GM12878 (cell line): ENCODE data around the gene MXI1. TPM values are rescaled to one million over a fixed set of nuclear protein-coding genes. Genes with fewer than 3 reads are reported as not detected.

Source experiments
- ATAC-seq: fragments of 200-7000 bp; cut with Tn5 transposase; 3 replicates; pipeline ENCODE4 v1.9.1; 2020; ENCODE audit warnings: mild to moderate bottlenecking, moderate library complexity
- BruUV-seq: library from RNA; stranded (reverse); fragments of 400-500 nt; replicated peaks from 2 replicates; lab custom pipeline; 2021; lab: Mats Ljungman, UMichigan
- CTCF ChIA-PET: fragments of 300-600 bp; sonication (Branson Sonifier 250); formaldehyde crosslinking; extraction: SDS; loops from one replicate; lab custom pipeline; 2021; ENCODE audit warnings: inconsistent platforms; lab: Yijun Ruan, JAX
- POLR2A ChIA-PET: fragments of 350-600 bp; formaldehyde crosslinking; extraction: SDS; loops from one replicate; lab custom pipeline; 2021; ENCODE audit warnings: inconsistent platforms; lab: Charles Lee
- RAD21 ChIA-PET: fragments of 300-600 bp; sonication (Branson Sonifier 250); formaldehyde crosslinking; loops from one replicate; lab custom pipeline; 2023; ENCODE audit warnings: antibody characterized with exemption; ENCODE audit not compliant: unreplicated experiment; lab: Charles Lee
- SMC1A ChIA-PET: fragments of 300-600 bp; sonication (Branson Sonifier 250); formaldehyde crosslinking; loops from one replicate; lab custom pipeline; 2023; ENCODE audit not compliant: unreplicated experiment, uncharacterized antibody; lab: Charles Lee
- DNase-seq: peaks from one replicate; pipeline ENCODE4 v3.0.0-alpha.2; 2011; ENCODE audit warnings: low read depth, low spot score
- FAIRE-seq: peaks from 3 replicates; lab custom pipeline; 2011; peaks lifted over from hg19 to GRCh38; lab: Jason Lieb, UNC
- H2AFZ ChIP-seq: 2 replicates; pipeline ENCODE4 v1.6.0; 2011; ENCODE audit warnings: low read depth, low read length, control low read depth; ENCODE audit not compliant: control insufficient read depth
- H3K27ac ChIP-seq: 2 replicates; pipeline ENCODE4 v1.5.1; 2011; ENCODE audit warnings: control low read depth; ENCODE audit not compliant: control insufficient read depth, insufficient read depth
- H3K27me3 ChIP-seq, 2 experiments: replicated peaks in 1 of 2; 2 replicates each; pipeline versions ENCODE4 v1.6.0 to v1.6.1; 2011; ENCODE audit warnings: low read length in 1 of 2; ENCODE audit not compliant: control insufficient read depth in 2 of 2, insufficient read depth in 2 of 2
- H3K36me3 ChIP-seq, 2 experiments: 2 replicates each; pipeline ENCODE4 v1.5.1; 2011; ENCODE audit warnings: low read length in 1 of 2; ENCODE audit not compliant: control insufficient read depth in 2 of 2, insufficient read depth in 2 of 2
- H3K4me1 ChIP-seq: 2 replicates; pipeline ENCODE4 v1.6.1; 2011; ENCODE audit warnings: mild to moderate bottlenecking, low read length, moderate library complexity, mixed read lengths; ENCODE audit not compliant: control insufficient read depth, insufficient read depth
- H3K4me2 ChIP-seq: 2 replicates; pipeline ENCODE4 v1.6.0; 2011; ENCODE audit warnings: control low read depth; ENCODE audit not compliant: control insufficient read depth, insufficient read depth
- H3K4me3 ChIP-seq: fragments of 200-600 bp; sonication (generic); 2 replicates; pipeline ENCODE4 v1.5.1; 2016
- H3K79me2 ChIP-seq: 2 replicates; pipeline ENCODE4 v1.6.0; 2011; ENCODE audit warnings: low read length; ENCODE audit not compliant: control insufficient read depth, insufficient read depth
- H3K9ac ChIP-seq: 2 replicates; pipeline ENCODE4 v1.8.0; 2011; ENCODE audit warnings: low read length, control low read depth, mixed read lengths; ENCODE audit not compliant: control insufficient read depth, insufficient read depth
- H3K9me3 ChIP-seq: replicated peaks from 3 replicates; pipeline ENCODE4 v1.5.1; 2011; ENCODE audit warnings: mild to moderate bottlenecking, low read length; ENCODE audit not compliant: control insufficient read depth, insufficient read depth
- H4K20me1 ChIP-seq: 2 replicates; pipeline ENCODE4 v1.6.0; 2011; ENCODE audit not compliant: control insufficient read depth, insufficient read depth
- ATF7 ChIP-seq: fragments of 450-650 bp; IDR thresholded peaks from 2 replicates; pipeline ENCODE4 v1.6.1; 2016; ENCODE audit warnings: low read depth, mild to moderate bottlenecking
- BHLHE40 ChIP-seq, 2 experiments: fragments of 450-650 bp in 1 of 2; IDR thresholded peaks; 2 replicates each; pipeline ENCODE4 v1.6.1; 2011 to 2017; ENCODE audit warnings: low read depth in 2 of 2, borderline replicate concordance in 1 of 2, improper control_type of control experiment in 1 of 2, low read length in 1 of 2, mild to moderate bottlenecking in 1 of 2
- BMI1 ChIP-seq: fragments of 450-650 bp; IDR thresholded peaks from 2 replicates; pipeline ENCODE4 v1.6.1; 2016; ENCODE audit warnings: mild to moderate bottlenecking, moderate library complexity, borderline replicate concordance
- CHD4 ChIP-seq: fragments of 200-600 bp; sonication (generic); IDR thresholded peaks from 2 replicates; pipeline ENCODE4 v1.6.1; 2016; ENCODE audit warnings: mild to moderate bottlenecking
- EP300 ChIP-seq, 2 experiments: fragments of 150-350 bp in 1 of 2; IDR thresholded peaks; 2 replicates each; pipeline ENCODE4 v1.6.1; 2011 to 2012; ENCODE audit warnings: low read depth in 2 of 2, low read length in 2 of 2, borderline replicate concordance in 1 of 2, improper control_type of control experiment in 1 of 2, inconsistent platforms in 1 of 2; ENCODE audit not compliant: control insufficient read depth in 1 of 2
- FOXK2 ChIP-seq: fragments of 450-650 bp; IDR thresholded peaks from 2 replicates; pipeline ENCODE4 v1.6.1; 2017; ENCODE audit warnings: mild to moderate bottlenecking, moderate library complexity
- IKZF2 ChIP-seq, 2 experiments: fragments of 450-650 bp; IDR thresholded peaks; 2 replicates each; pipeline ENCODE4 v1.6.1; 2017; ENCODE audit warnings: mild to moderate bottlenecking in 2 of 2, moderate library complexity in 2 of 2
- JUND ChIP-seq: IDR thresholded peaks from 2 replicates; pipeline ENCODE4 v1.6.1; 2012; ENCODE audit warnings: low read depth, mild to moderate bottlenecking, low read length, improper control_type of control experiment, moderate library complexity
- KAT2A ChIP-seq: conservative IDR thresholded peaks from 2 replicates; pipeline ENCODE4 v1.6.1; 2011; ENCODE audit warnings: low read depth, low read length; ENCODE audit not compliant: control insufficient read depth
- KLF5 ChIP-seq: fragments of 450-650 bp; IDR thresholded peaks from 2 replicates; pipeline ENCODE4 v1.6.1; 2014; ENCODE audit warnings: mild to moderate bottlenecking; ENCODE audit not compliant: partially characterized antibody
- LARP7 ChIP-seq: fragments of 450-650 bp; IDR thresholded peaks from 2 replicates; pipeline ENCODE4 v1.6.1; 2017; ENCODE audit warnings: mild to moderate bottlenecking
- MEF2B ChIP-seq: fragments of 450-650 bp; IDR thresholded peaks from 2 replicates; pipeline ENCODE4 v1.6.1; 2018; ENCODE audit warnings: mild to moderate bottlenecking, moderate library complexity; ENCODE audit not compliant: partially characterized antibody, poor library complexity, severe bottlenecking
- PAX5 ChIP-seq: IDR thresholded peaks from 2 replicates; pipeline ENCODE4 v1.6.1; 2011; ENCODE audit warnings: low read depth, low read length, borderline replicate concordance
- POLR2AphosphoS5 ChIP-seq: IDR thresholded peaks from 2 replicates; pipeline ENCODE4 v1.6.1; 2011; ENCODE audit warnings: mild to moderate bottlenecking, low read length, inconsistent platforms
- RELB ChIP-seq: fragments of 450-650 bp; IDR thresholded peaks from 2 replicates; pipeline ENCODE4 v1.6.1; 2017; ENCODE audit warnings: low read depth, mild to moderate bottlenecking, moderate library complexity
- SIN3A ChIP-seq: IDR thresholded peaks from 2 replicates; pipeline ENCODE4 v1.6.1; 2012; ENCODE audit warnings: low read depth, low read length, improper control_type of control experiment
- SMARCA5 ChIP-seq: fragments of 450-650 bp; IDR thresholded peaks from 2 replicates; pipeline ENCODE4 v1.6.1; 2017; ENCODE audit warnings: mild to moderate bottlenecking
- SP1 ChIP-seq: IDR thresholded peaks from one replicate; pipeline ENCODE4 v1.6.1; 2011; ENCODE audit warnings: low read depth, low read length
- SREBF2 ChIP-seq: IDR thresholded peaks from 2 replicates; pipeline ENCODE4 v1.6.1; 2012; ENCODE audit warnings: mild to moderate bottlenecking, low read length
- TCF7 ChIP-seq: IDR thresholded peaks from 2 replicates; pipeline ENCODE4 v1.6.1; 2014; ENCODE audit warnings: antibody characterized with exemption, borderline replicate concordance
- YY1 ChIP-seq: IDR thresholded peaks from 2 replicates; pipeline ENCODE4 v1.6.1; 2011; ENCODE audit warnings: low read depth, mild to moderate bottlenecking, low read length
- ZNF207 ChIP-seq: fragments of 450-650 bp; IDR thresholded peaks from 2 replicates; pipeline ENCODE4 v1.6.1; 2014; ENCODE audit warnings: antibody characterized with exemption, mild to moderate bottlenecking, borderline replicate concordance
- ZNF384 ChIP-seq: IDR thresholded peaks from 2 replicates; pipeline ENCODE4 v1.6.1; 2012; ENCODE audit warnings: low read depth, mild to moderate bottlenecking, low read length, improper control_type of control experiment, borderline replicate concordance
- WGBS: methylation state at CpG from one replicate; pipeline ENCODE4 v1.1.6; 2016; ENCODE audit warnings: low lambda C conversion rate; ENCODE audit not compliant: insufficient replicate concordance, insufficient coverage; ENCODE audit errors: missing lambda C conversion rate; 5-methylcytosine and 5-hydroxymethylcytosine counted together
- in situ Hi-C: fragments of 300-500 bp; cut with MboI; formaldehyde crosslinking; loops from 9 replicates; pipeline ENCODE4 v1.14.3; 2018; ENCODE audit warnings: mixed read lengths
- intact Hi-C: fragments of 100-400 bp; cut with micrococcal nuclease; formaldehyde crosslinking; loops from one replicate; pipeline ENCODE4 v1.14.2; 2022; ENCODE audit not compliant: unreplicated experiment
- polyA plus RNA-seq, 11 experiments: library from polyadenylated mRNA; depleted of rRNA in 4 of 11; unstranded in 6 of 11; stranded (reverse) in 5 of 11; fragments of >200 nt; fragmentation: Nextera tagmentation in 4 of 11; fragmentation: Illumina TruSeq in 1 of 11; extraction: Ambion mirVana in 4 of 11; extraction: Trizol in 1 of 11; gene quantifications; 1 replicate in 1 of 11; 2 replicates in 10 of 11; pipeline versions ENCODE4 v1.2.1 to v1.2.3, GENCODE V29; 2011 to 2016; ENCODE audit warnings: inconsistent platforms in 2 of 11, missing spikeins in 2 of 11, low read depth in 1 of 11
- total RNA-seq, 4 experiments: library from RNA; depleted of rRNA in 3 of 4; stranded (reverse); fragments of >200 nt in 3 of 4; fragmentation: Illumina TruSeq in 1 of 4; extraction: Trizol in 1 of 4; gene quantifications; 2 replicates each; pipeline versions ENCODE4 v1.2.1 to v1.2.3, GENCODE V29; 2013 to 2021

MXI1 gene
- total and polyA plus RNA-seq, 10 of the 15 experiments (the other 5 are each of a cell fraction or from before 2014, with no cell fraction given), result 0.23 to 8.0 (median 0.41) TPM

- FAIRE-seq, result no peak
- peak overlapping the region; percentile 79 for H3K27ac ChIP-seq
- CTCF ChIA-PET, result interaction anchor here (0.9 to 5.9 kb wide), 11 partner anchors 8 to 221 kb away, joined by 3 to 66 read pairs (median 5); no protein-coding TSS in a partner anchor
- H3K36me3 ChIP-seq, result no peaks in the 10 kb centered on the region
- H3K9ac ChIP-seq, result peak overlapping the region; percentile 37; the same call in 1 of the 2 replicates
- peak; percentile 80 for ATAC-seq
- H3K4me2 ChIP-seq, result peak overlapping the region; percentile 84
- H3K79me2 ChIP-seq, result no peaks in the 10 kb centered on the region
- BruUV-seq, result TSS peak; percentile 65
- peak; percentile 65 for DNase-seq
- WGBS, result 4% methylated on average over 3 of the region's 3 CpGs
- SMC1A ChIA-PET, result interaction anchor here (0.7 to 8.7 kb wide), 19 partner anchors 10 to 275 kb away, joined by 3 to 88 read pairs (median 7); partner anchors contain the start of gene SMNDC1
- H3K4me3 ChIP-seq, result no peak overlapping the region
- RAD21 ChIA-PET, result interaction anchor here (0.8 to 8.1 kb wide), 17 partner anchors 9 to 222 kb away, joined by 3 to 122 read pairs (median 5); no protein-coding TSS in a partner anchor
- H3K4me1 ChIP-seq, result peaks cover 39% of the 10 kb centered on the region
- in situ Hi-C loops (loop anchor here (25.0 kb wide), 1 partner anchor 1812 kb away; no protein-coding TSS in a partner anchor), intact Hi-C loops (no loop called here)
- H3K27me3 ChIP-seq, result no peaks in the 10 kb centered on the region
- H3K9me3 ChIP-seq, result no peaks in the 10 kb centered on the region; the same call in 1 of the 3 replicates
- no peaks in the 10 kb centered on the region for H4K20me1 ChIP-seq
- H2AFZ ChIP-seq, result peak overlapping the region; percentile 60
- POLR2A ChIA-PET, result interaction anchor here (0.8 to 3.8 kb wide), 9 partner anchors 10 to 179 kb away, joined by 3 to 14 read pairs (median 5); partner anchors contain the start of gene DUSP5
- TF ChIP-seq ATF7, result peak; percentile 84
- TF ChIP-seq RELB, result peak; percentile 92
- no peak; the same call in 1 of the 2 replicates for TF ChIP-seq POLR2AphosphoS5
- TF ChIP-seq IKZF2 (IDR thresholded peaks at IDR 0.05), result peak; percentile 78 to 85
- TF ChIP-seq BMI1, result no peak
- TF ChIP-seq BHLHE40 (IDR thresholded peaks at IDR 0.05; ENCODE audit: borderline replicate concordance in 1 of 2, low read depth in 2 of 2, low read length in 1 of 2), result no peak
- no peak for TF ChIP-seq SIN3A
- TF ChIP-seq TCF7, result no peak
- peak; percentile 10 for TF ChIP-seq MEF2B
- TF ChIP-seq ZNF207, result no peak
- no peak for TF ChIP-seq ZNF384
- TF ChIP-seq SREBF2, result no peak
- TF ChIP-seq YY1, result no peak
- peak; percentile 14; the same call in 1 of the 2 replicates for TF ChIP-seq PAX5
- TF ChIP-seq KAT2A, result no peak
- TF ChIP-seq LARP7, result no peak
- TF ChIP-seq KLF5, result no peak
- TF ChIP-seq JUND, result no peak
- TF ChIP-seq SMARCA5, result no peak
- no peak for TF ChIP-seq FOXK2
- no peak for TF ChIP-seq SP1
- TF ChIP-seq CHD4, result no peak
- peak; percentile 58 to 68; a peak in 2 of 4 replicates for TF ChIP-seq EP300 (IDR thresholded peaks at IDR 0.05; ENCODE audit: borderline replicate concordance in 1 of 2, control insufficient read depth in 1 of 2, low read depth in 2 of 2, low read length in 2 of 2)
These were observed 117.4 kb downstream of the MXI1 start for GRCh38 chr10:110324805-110325280.
